HG02870 (cell line): ENCODE data around the gene ASH1L.
"Not testable (repeated sequence)": the region's sequence is repeated elsewhere in the genome, so short reads cannot be mapped to it uniquely, and the experiment has no call there.

ENCODE experiments used
- ATAC-seq: cut with Tn5 transposase; IDR thresholded peaks from one replicate; pipeline ENCODE4 v1.9.1; 2021; ENCODE audit warnings: mild to moderate bottlenecking, moderate library complexity; ENCODE audit not compliant: unreplicated experiment

The ASH1L gene

GRCh38 chr1:155334962-155335361 lies 227.6 kb downstream of the ASH1L start:
- no peak for ATAC-seq

DNA sequence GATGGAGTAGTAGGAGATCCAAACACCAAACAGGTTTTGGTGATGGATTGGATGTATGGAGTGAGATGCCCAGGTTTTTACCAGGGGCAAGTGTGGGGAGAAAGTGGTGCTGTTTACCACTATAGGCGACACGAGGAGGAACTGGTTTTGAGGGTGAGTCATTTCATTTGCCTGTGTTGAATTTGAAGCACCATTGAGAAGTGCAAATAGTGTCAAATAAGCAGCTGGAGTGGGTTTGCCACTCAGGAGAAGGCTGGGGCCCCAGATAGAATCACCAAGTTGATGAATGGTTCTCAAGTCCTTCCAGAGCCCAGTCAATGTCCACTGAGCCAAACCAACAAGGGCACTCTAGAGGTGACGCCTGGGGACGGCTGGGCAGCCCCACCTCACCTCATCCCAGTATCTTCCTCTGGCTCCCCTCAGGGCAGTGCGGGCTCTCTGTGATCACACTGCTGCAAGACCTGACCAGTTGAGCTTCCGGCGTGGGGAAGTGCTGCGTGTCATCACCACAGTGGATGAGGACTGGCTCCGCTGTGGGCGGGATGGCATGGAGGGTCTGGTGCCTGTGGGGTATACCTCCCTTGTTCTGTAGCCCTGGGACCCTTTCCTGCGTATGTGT lies 232.5 kb downstream of the ASH1L start:
- no peak for ATAC-seq

DNA sequence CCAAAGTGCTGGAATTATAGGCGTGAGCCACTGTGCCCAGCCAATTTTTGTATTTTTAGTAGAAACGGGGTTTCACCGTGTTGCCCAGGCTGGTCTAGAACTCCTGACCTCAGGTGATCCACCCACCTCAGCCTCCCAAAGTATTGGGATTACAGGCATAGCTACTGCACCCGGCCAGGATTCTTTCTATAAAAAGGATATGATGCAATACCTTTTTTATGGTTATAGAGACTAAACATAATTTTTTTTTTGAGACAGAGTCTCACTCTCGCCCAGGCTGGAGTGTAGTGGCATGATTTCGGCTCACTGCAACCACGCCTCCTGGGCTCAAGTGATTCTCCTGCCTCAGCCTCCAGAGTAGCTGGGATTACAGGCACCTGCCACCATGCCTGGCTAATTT lies 233.7 kb downstream of the ASH1L start:
- ATAC-seq = not testable (repeated sequence)

GRCh38 chr1:155327981-155328380 lies 234.6 kb downstream of the ASH1L start:
- ATAC-seq = no peak

GRCh38 chr1:155326631-155327037 lies 236.0 kb downstream of the ASH1L start:
- no peak for ATAC-seq

DNA sequence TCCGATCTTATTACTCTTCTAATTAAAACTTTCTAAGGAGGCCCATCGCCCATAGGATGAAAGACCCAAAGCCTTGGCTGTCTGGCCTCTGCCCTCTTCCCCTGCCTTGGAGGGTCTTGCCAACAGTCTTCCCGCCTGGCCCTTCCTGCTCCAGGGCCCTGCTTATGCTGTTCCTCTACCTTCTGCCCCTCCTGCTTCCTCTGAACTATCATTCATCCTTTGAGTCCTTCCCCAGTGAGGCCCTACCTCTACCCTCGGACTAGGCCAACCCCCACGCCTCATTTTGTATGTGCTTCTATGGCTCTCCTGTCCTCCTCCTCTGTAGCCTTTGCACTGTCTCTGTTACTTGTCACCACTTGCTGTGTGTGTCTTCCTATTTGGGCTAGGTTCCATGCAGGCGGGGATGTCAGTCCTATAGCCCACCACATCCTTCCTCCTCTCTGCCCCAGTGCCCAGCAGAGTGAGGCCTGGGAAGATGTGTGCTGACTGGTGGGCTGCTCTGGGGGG lies 236.5 kb downstream of the ASH1L start:
- no peak for ATAC-seq

GRCh38 chr1:155325603-155325893 lies 237.1 kb downstream of the ASH1L start:
- ATAC-seq = no peak

- no peak for ATAC-seq
Observed at GRCh38 chr1:155324717-155325602, 237.6 kb downstream of the ASH1L start.

DNA sequence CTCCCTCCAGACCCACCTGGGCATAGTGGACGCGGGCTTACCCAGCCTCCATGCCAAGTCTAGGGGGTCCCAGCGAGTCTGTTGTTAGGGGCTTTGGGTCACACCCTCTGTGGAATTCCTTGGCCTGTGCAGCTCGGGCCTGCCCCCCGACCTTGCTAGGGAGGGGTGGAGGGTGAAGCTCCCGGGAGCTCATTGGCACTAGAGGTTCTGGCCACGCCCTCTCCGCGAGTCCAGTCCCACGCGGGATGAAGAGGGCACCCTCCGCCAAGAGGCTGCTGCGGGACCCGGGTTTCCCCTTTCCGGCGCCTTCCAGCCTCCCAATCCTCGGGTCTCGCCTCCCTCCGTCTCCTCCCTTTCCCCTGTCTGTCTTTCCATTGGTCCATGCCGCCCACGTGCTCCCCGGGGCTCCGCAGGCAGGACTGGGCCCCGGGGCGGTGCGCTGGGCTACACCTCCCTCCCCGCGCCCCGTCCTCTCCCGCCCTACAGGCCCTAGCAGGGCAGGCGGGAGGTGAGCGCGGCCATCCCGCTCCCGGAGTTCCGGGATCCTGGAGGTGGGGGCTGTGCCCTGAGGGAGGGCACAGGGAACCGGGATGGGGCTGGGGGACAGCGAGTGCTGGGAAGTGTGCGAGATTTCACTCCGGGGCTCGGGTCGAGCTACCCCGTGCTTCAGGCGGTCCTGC lies 238.4 kb downstream of the ASH1L start:
- ATAC-seq = peak; percentile 60

DNA sequence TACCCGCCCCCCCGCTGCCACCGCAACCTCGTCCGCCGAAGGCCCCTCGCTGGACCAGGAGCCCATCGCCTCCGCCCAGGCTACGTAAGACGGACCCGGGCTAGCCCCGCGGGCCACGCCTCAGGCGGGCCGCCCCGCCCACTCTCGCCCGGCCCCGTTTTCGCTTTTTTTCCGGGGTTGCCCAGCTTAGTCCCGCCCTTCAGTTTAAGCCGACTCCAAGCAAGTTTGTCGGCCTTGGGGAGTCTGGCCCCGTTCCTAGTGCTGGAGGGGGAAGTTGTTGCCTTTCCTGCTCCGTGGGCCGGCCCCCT lies 238.9 kb downstream of the ASH1L start:
- peak; percentile 38 for ATAC-seq

DNA sequence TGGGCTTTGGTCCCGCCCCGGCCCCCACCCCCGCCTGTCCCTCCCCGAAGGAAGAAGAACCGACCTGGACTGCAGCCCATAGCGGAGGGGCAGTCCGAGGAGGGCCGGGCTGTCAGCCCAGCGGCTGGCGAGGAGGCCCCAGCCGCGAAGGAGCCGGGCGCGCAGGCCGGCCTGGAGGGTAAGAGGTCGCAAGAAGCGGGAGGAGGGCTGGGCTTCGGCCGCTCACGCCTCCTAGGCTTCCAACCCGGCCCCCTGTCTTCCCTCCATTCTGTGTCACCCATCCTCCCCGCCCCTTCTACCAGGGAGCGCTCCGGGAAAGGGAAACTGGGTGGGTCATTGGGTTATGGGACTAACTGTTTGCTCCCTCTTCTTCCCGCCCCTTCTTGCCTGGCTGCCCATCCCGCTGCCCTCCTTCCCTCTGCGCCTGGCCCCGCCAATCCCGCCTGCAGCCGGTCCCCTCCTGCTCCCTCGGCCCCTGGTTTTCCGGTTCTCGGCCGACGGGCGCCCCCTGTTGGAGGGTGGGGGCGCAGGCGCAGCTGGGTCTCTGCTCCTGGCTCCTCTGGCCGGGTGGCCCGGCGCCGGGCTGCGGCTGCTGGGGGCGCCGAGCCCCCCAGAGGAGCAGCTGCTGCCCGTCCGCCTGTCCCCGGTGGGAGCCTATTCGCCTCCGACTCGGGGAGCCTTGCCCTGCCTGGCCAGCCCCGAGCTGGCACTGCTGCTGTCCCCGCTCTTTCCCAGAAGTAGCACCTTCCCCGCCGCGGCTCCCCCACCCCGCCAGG lies 239.5 kb downstream of the ASH1L start:
- peak; percentile 43 for ATAC-seq

- ATAC-seq = no peak
Observed at GRCh38 chr1:155322571-155322952, 240.0 kb downstream of the ASH1L start.

- ATAC-seq = no peak
Observed at GRCh38 chr1:155321639-155322503, 240.7 kb downstream of the ASH1L start.

- no peak for ATAC-seq
Observed at GRCh38 chr1:155320661-155321617, 241.7 kb downstream of the ASH1L start, which contains the start of gene RUSC1. TSS of gene RUSC1 (plus strand) at chr1:155320894. CDS start at chr1:155321774, 880 bp downstream.

- ATAC-seq = no peak
Observed at GRCh38 chr1:155320252-155320651, 242.4 kb downstream of the ASH1L start.

DNA sequence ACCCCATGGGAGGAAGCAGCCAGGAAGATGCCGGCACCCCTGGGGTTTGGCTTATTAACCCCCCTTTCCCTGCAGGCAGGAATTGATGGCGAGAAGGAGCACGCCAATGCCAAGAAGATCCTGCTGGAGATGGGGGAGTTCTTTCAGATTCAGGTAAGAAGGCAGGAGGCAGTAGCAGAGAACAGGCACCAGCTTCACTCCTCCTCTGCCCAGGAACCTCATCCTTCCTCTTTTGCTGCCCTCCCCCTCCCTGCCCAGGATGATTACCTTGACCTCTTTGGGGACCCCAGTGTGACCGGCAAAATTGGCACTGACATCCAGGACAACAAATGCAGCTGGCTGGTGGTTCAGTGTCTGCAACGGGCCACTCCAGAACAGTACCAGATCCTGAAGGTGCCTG lies 243.1 kb downstream of the ASH1L start:
- ATAC-seq = no peak

- no peak for ATAC-seq
Observed at GRCh38 chr1:155318082-155318481, 244.5 kb downstream of the ASH1L start.

DNA sequence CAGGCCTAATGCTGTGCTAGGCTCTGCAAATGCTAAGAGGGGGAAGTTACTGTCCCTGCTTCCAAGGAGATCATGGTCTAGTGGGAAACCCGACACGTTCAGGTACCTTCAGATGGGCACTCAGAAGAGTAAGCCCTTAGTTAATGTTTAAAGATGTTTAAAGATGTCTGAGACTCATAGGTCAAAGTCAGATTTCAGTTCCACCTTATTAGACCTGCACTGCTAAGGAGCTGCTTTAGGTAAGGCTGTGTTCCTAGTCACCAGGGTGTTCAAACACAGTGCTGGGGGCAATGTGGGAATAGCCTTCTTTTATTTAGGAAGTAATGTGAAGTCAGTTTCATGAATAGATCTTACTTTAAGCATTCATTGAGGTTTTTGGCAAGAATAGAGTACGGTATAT lies 245.7 kb downstream of the ASH1L start:
- no peak for ATAC-seq

GRCh38 chr1:155313261-155313660 lies 249.3 kb downstream of the ASH1L start:
- no peak for ATAC-seq
